ENCODE results near the gene GLS. TPM values are rescaled to one million over a fixed set of nuclear protein-coding genes. Genes with fewer than 3 reads are reported as not detected.

GLS gene
- total and polyA plus RNA-seq, 11 donors, result 19.1 to 94.5 (median 47.6) TPM

GRCh38 chr2:190968522-190968921 is 87.9 kb downstream of the GLS start:
- H3K4me3 ChIP-seq, result no peak overlapping the region
- ATAC-seq (no peak), DNase-seq (no peak)
- H3K4me1 ChIP-seq, result peaks cover 0 to 13% (median 0%) of the 10 kb centered on the region in 12 donors
- peaks cover 3 to 100% (median 95%) of the 10 kb centered on the region in 9 donors for H3K36me3 ChIP-seq
- 90 to 99% (median 93%) methylated on average over 2 of the region's 2 CpGs for WGBS, 4 donors
- no peak overlapping the region for H3K27ac ChIP-seq
- intact Hi-C loops (cut with DNase I), result loop anchor here in 1 of 10 donors (10.0 kb wide), 1 partner anchor 64 kb away; no protein-coding TSS in a partner anchor
- no peaks in the 10 kb centered on the region for H3K27me3 ChIP-seq
- H3K9me3 ChIP-seq, result no peaks in the 10 kb centered on the region
- TF ChIP-seq POLR2A (IDR thresholded peaks at IDR 0.05), result no peak
- no peak for TF ChIP-seq CTCF (IDR thresholded peaks at IDR 0.05)

DNA sequence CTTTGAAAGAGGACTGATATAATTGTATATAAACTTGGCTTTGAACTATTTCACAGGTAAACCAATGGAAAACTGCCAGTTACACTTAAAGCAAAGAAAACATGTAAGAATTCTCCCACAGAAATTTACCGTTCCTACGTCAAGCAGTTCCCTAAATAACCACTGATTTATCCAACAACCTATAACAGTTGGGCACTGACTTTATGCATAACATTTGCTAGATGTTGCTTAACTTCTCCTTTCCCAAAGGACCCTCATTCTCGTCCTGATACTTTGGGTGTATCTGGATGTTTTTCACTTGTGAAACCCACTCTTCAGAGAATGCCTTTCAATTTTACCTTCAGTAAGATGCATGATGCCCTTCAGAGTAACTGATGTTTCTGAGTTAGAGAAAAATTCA is 89.5 kb downstream of the GLS start:
- TF ChIP-seq CTCF (IDR thresholded peaks at IDR 0.05) (no peak), POLR2A (IDR thresholded peaks at IDR 0.05) (no peak)
- no peaks in the 10 kb centered on the region for H3K9me3 ChIP-seq
- H3K27ac ChIP-seq, result peak overlapping the region in 1 of 12 donors; percentile 56
- no peak for DNase-seq
- no peak overlapping the region for H3K4me3 ChIP-seq
- peaks cover 3 to 100% (median 95%) of the 10 kb centered on the region in 9 donors for H3K36me3 ChIP-seq
- 80 to 88% (median 87%) methylated on average over 3 of the region's 3 CpGs for WGBS, 4 donors
- H3K4me1 ChIP-seq, result peaks cover 0 to 27% (median 12%) of the 10 kb centered on the region in 12 donors
- no peaks in the 10 kb centered on the region for H3K27me3 ChIP-seq
- ATAC-seq, result no peak
- intact Hi-C loops (cut with DNase I), result loop anchor here in 1 of 10 donors (10.0 kb wide), 1 partner anchor 115 kb away; no protein-coding TSS in a partner anchor

- ATAC-seq, result peak in 2 of 4 donors; percentile 19 to 38
- intact Hi-C loops (cut with DNase I), result loop anchor here in 1 of 10 donors (10.0 kb wide), 1 partner anchor 116 kb away; no protein-coding TSS in a partner anchor
- TF ChIP-seq CTCF (IDR thresholded peaks at IDR 0.05), result no peak
- TF ChIP-seq POLR2A (IDR thresholded peaks at IDR 0.05), result no peak
Observed at GRCh38 chr2:190970873-190971506, 90.4 kb downstream of the GLS start.

GRCh38 chr2:190972213-190972612 is 91.6 kb downstream of the GLS start:
- no peak overlapping the region for H3K4me3 ChIP-seq
- DNase-seq, result no peak
- intact Hi-C loops (cut with DNase I), result loop anchor here in 1 of 10 donors (10.0 kb wide), 1 partner anchor 117 kb away; no protein-coding TSS in a partner anchor
- H3K36me3 ChIP-seq, result peaks cover 3 to 100% (median 97%) of the 10 kb centered on the region in 9 donors
- ATAC-seq, result peak in 1 of 4 donors; percentile 23
- WGBS, 4 donors, result 73 to 79% (median 74%) methylated on average over 2 of the region's 2 CpGs
- no peaks in the 10 kb centered on the region for H3K9me3 ChIP-seq
- no peaks in the 10 kb centered on the region for H3K27me3 ChIP-seq
- TF ChIP-seq CTCF (IDR thresholded peaks at IDR 0.05) (no peak), POLR2A (IDR thresholded peaks at IDR 0.05) (no peak)
- H3K4me1 ChIP-seq, result peaks cover 0 to 45% (median 13%) of the 10 kb centered on the region in 12 donors
- peak overlapping the region in 1 of 12 donors; percentile 28 for H3K27ac ChIP-seq

More at GRCh38 chr2:190970873-190971506, 90.4 kb downstream of the GLS start:
- peaks cover 3 to 100% (median 95%) of the 10 kb centered on the region in 9 donors for H3K36me3 ChIP-seq
- WGBS, 4 donors, result 67 to 83% (median 74%) methylated on average over 5 of the region's 5 CpGs
- no peak overlapping the region for H3K4me3 ChIP-seq
- H3K27ac ChIP-seq, result peak overlapping the region in 1 of 12 donors; percentile 56
- no peaks in the 10 kb centered on the region for H3K27me3 ChIP-seq
- H3K9me3 ChIP-seq, result no peaks in the 10 kb centered on the region
- no peak for DNase-seq
- peaks cover 0 to 34% (median 13%) of the 10 kb centered on the region in 12 donors for H3K4me1 ChIP-seq

All from heart left ventricle (tissue), 16 donors.